HepG2 (cell line): Measurements from ENCODE around the gene LIME1. TPM values are rescaled to one million over a fixed set of nuclear protein-coding genes. Genes with fewer than 3 reads are reported as not detected.

Source experiments
- AKNA ChIP-seq: sonication (generic); formaldehyde crosslinking; IDR thresholded peaks from 2 replicates; pipeline ENCODE4 v1.4.0; 2020; ENCODE audit warnings: missing genetic modification reagents, borderline replicate concordance
- E2F5 ChIP-seq: sonication (generic); formaldehyde crosslinking; conservative IDR thresholded peaks from 2 replicates; pipeline ENCODE4 v1.4.0; 2020; ENCODE audit warnings: missing genetic modification reagents
- FOXC1 ChIP-seq: sonication (generic); formaldehyde crosslinking; IDR thresholded peaks from 2 replicates; pipeline ENCODE4 v1.8.0; 2022; ENCODE audit warnings: mild to moderate bottlenecking, missing genetic modification reagents, borderline replicate concordance
- FOXO1 ChIP-seq: sonication (generic); formaldehyde crosslinking; IDR thresholded peaks from 2 replicates; pipeline ENCODE4 v1.4.0; 2020; ENCODE audit warnings: missing genetic modification reagents
- HNF1B ChIP-seq: sonication (generic); formaldehyde crosslinking; IDR thresholded peaks from 2 replicates; pipeline ENCODE4 v1.5.1; 2020; ENCODE audit warnings: mild to moderate bottlenecking, moderate library complexity, missing genetic modification reagents
- HOXA5 ChIP-seq: sonication (generic); formaldehyde crosslinking; IDR thresholded peaks from 2 replicates; pipeline ENCODE4 v1.4.0; 2020; ENCODE audit warnings: missing genetic modification reagents
- HOXA9 ChIP-seq: sonication (generic); formaldehyde crosslinking; IDR thresholded peaks from 2 replicates; pipeline ENCODE4 v1.8.1; 2022; ENCODE audit warnings: missing genetic modification reagents, mild to moderate bottlenecking, moderate library complexity, borderline replicate concordance
- MAFG ChIP-seq: sonication (generic); formaldehyde crosslinking; IDR thresholded peaks from 2 replicates; pipeline ENCODE4 v1.5.1; 2020; ENCODE audit warnings: mild to moderate bottlenecking, missing genetic modification reagents
- MIER3 ChIP-seq: IDR thresholded peaks from 2 replicates; pipeline ENCODE4 v1.6.1; 2016; ENCODE audit warnings: missing compliant biosample characterization, borderline replicate concordance
- MXD3 ChIP-seq: IDR thresholded peaks from 2 replicates; pipeline ENCODE4 v1.6.1; 2016; ENCODE audit warnings: mild to moderate bottlenecking, missing biosample characterization, missing genetic modification reagents
- NAIF1 ChIP-seq: sonication (generic); formaldehyde crosslinking; IDR thresholded peaks from 2 replicates; pipeline ENCODE4 v1.5.0; 2020; ENCODE audit warnings: mild to moderate bottlenecking, missing genetic modification reagents, borderline replicate concordance
- PCBP1 ChIP-seq: fragments of 200-400 bp; formaldehyde crosslinking; IDR thresholded peaks from 2 replicates; pipeline ENCODE4 v1.6.1; 2017; ENCODE audit warnings: mild to moderate bottlenecking, low read depth, low read length, borderline replicate concordance
- RELA ChIP-seq: sonication (generic); formaldehyde crosslinking; IDR thresholded peaks from 2 replicates; pipeline ENCODE4 v1.4.0; 2020; ENCODE audit warnings: missing genetic modification reagents
- SMYD3 ChIP-seq: sonication (generic); formaldehyde crosslinking; IDR thresholded peaks from 2 replicates; pipeline ENCODE4 v1.8.1; 2023; ENCODE audit warnings: mild to moderate bottlenecking, missing genetic modification reagents
- SOX5 ChIP-seq: IDR thresholded peaks from 2 replicates; pipeline ENCODE4 v1.6.1; 2016; ENCODE audit warnings: borderline replicate concordance
- SRY ChIP-seq: sonication (generic); formaldehyde crosslinking; IDR thresholded peaks from 2 replicates; pipeline ENCODE4 v1.8.0; 2022; ENCODE audit warnings: mild to moderate bottlenecking, missing genetic modification reagents
- TBX3 ChIP-seq: fragments of 450-650 bp; IDR thresholded peaks from 2 replicates; pipeline ENCODE4 v1.6.1; 2017; ENCODE audit warnings: antibody characterized with exemption, mild to moderate bottlenecking, inconsistent platforms, borderline replicate concordance
- TFDP2 ChIP-seq: sonication (generic); formaldehyde crosslinking; IDR thresholded peaks from 2 replicates; pipeline ENCODE4 v1.4.0; 2020; ENCODE audit warnings: missing genetic modification reagents
- THAP7 ChIP-seq: sonication (generic); formaldehyde crosslinking; IDR thresholded peaks from 2 replicates; pipeline ENCODE4 v1.8.1; 2023; ENCODE audit warnings: mild to moderate bottlenecking, missing genetic modification reagents
- ZNF468 ChIP-seq: sonication (generic); formaldehyde crosslinking; IDR thresholded peaks from 2 replicates; pipeline ENCODE4 v1.8.0; 2022; ENCODE audit warnings: mild to moderate bottlenecking, moderate library complexity, missing genetic modification reagents
- ZNF678 ChIP-seq: sonication (generic); formaldehyde crosslinking; IDR thresholded peaks from 2 replicates; pipeline ENCODE4 v1.4.0; 2020; ENCODE audit warnings: mild to moderate bottlenecking, missing genetic modification reagents
- ZNF7 ChIP-seq: IDR thresholded peaks from 2 replicates; pipeline ENCODE4 v1.6.1; 2016; ENCODE audit warnings: missing biosample characterization, missing genetic modification reagents
- ZNF773 ChIP-seq: sonication (generic); formaldehyde crosslinking; IDR thresholded peaks from 2 replicates; pipeline ENCODE4 v1.4.0; 2020; ENCODE audit warnings: missing genetic modification reagents, borderline replicate concordance
- polyA plus RNA-seq, 8 experiments: library from polyadenylated mRNA; depleted of rRNA in 3 of 8; stranded (reverse) in 7 of 8; unstranded in 1 of 8; fragments of >200 nt; fragmentation: Illumina TruSeq in 4 of 8; extraction: Trizol in 4 of 8; gene quantifications; 2 replicates each; pipeline versions ENCODE4 v1.2.1 to v1.2.3, GENCODE V29; 2011 to 2016; ENCODE audit warnings: low read depth in 4 of 8, missing spikeins in 1 of 8, mixed read lengths in 1 of 8; ENCODE audit not compliant: insufficient read depth in 1 of 8
- total RNA-seq, 5 experiments: library from RNA; depleted of rRNA; stranded (reverse); fragments of >200 nt; fragmentation: Illumina TruSeq; extraction: Trizol; gene quantifications; 2 replicates each; pipeline ENCODE4 v1.2.3, GENCODE V29; 2016; ENCODE audit warnings: low read depth in 1 of 5

Gene LIME1
- total and polyA plus RNA-seq, 2 of the 13 experiments (the other 11 are each of a cell fraction or from before 2014, with no cell fraction given) = 13.0 to 61.5 TPM

- TF ChIP-seq TFDP2 (no peak), FOXC1 (CRISPR knock-in tag) (no peak), HNF1B (no peak), E2F5 (no peak), HOXA5 (CRISPR knock-in tag) (no peak), ZNF7 (no peak), PCBP1 (0 out of 2 replicates have a peak, but pooled peaks have one; percentile 56), SMYD3 (no peak), ZNF678 (no peak), AKNA (CRISPR knock-in tag) (no peak), MAFG (no peak), RELA (CRISPR knock-in tag) (no peak), ZNF773 (no peak), THAP7 (CRISPR knock-in tag) (no peak), HOXA9 (no peak), SOX5 (no peak), NAIF1 (CRISPR knock-in tag) (no peak), MXD3 (CRISPR knock-in tag) (no peak), MIER3 (CRISPR knock-in tag) (no peak), FOXO1 (CRISPR knock-in tag) (no peak), ZNF468 (CRISPR knock-in tag) (no peak), SRY (CRISPR knock-in tag) (0 out of 2 replicates have a peak, but pooled peaks have one; percentile 10), TBX3 (no peak)
These were observed 40.2 kb upstream of the LIME1 start (continued) for GRCh38 chr20:63696306-63696627.
